HTR-8/SVneo (cell line): ENCODE measurements around the gene JAG1.
"Not testable (repeated sequence)": the region's sequence is repeated elsewhere in the genome, so short reads cannot be mapped to it uniquely, and the experiment has no call there.

Source experiments
- DNase-seq: peaks from one replicate; pipeline ENCODE4 v3.0.0; 2011; ENCODE audit warnings: low spot score, mixed read lengths; ENCODE audit not compliant: insufficient read length
- FAIRE-seq: peaks from 2 replicates; lab custom pipeline; 2011; peaks lifted over from hg19 to GRCh38; lab: Jason Lieb, UNC

The JAG1 gene

DNA sequence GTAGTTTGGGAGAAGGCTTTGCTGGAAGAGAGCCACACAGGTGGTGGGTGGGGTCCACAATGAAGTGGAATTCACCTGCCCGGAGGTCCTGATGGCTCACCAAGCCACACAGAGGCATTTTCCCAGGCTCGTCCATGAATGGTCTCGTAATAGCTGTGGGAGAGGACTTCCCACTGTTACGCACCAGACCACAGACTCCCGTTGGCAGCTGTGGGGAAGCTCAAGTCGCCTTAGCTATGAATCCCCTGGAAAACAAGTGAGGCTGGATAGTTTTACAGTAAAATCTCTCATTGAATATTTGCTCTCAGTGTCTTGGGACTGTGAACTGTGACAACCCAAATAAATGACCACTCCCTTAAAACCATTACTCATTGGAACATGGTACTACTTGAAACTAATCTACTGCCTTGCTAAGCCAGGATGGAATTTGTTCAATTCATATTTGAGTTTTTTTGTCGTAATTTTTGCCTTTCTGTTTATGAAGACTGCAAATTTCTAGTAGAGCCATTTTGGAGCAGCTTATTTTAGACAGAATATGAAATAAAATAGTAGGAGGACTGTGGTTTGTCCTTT is 79.4 kb downstream of the JAG1 start:
- no peak for FAIRE-seq
- DNase-seq, result no peak

DNA sequence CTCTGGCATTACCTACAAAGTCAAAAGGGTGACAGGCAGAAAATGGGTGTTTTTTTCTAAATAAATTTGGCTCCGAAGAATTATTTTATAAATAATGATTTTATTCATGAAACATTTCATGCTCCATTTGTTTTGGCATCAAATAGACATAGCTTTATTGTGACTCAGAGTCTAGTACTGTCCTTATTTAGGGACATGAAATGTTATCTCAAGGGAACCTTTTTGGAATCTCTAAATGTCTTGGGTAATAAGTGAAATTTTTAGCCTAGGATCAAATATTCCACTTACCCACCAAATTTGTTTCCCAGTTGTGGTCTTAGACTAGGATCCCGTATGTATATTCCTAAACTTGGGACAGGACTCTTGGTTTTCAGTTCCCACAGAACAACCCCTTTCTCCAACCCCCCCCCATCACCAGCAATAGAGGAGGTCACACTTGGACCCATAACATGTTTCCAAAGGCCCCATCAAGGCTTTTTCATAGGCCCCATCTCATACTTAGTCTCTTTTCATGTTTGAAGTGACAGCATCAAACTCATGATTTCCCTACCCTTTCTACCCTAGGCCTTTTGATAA is 81.8 kb downstream of the JAG1 start:
- no peak for DNase-seq
- FAIRE-seq, result no peak

DNA sequence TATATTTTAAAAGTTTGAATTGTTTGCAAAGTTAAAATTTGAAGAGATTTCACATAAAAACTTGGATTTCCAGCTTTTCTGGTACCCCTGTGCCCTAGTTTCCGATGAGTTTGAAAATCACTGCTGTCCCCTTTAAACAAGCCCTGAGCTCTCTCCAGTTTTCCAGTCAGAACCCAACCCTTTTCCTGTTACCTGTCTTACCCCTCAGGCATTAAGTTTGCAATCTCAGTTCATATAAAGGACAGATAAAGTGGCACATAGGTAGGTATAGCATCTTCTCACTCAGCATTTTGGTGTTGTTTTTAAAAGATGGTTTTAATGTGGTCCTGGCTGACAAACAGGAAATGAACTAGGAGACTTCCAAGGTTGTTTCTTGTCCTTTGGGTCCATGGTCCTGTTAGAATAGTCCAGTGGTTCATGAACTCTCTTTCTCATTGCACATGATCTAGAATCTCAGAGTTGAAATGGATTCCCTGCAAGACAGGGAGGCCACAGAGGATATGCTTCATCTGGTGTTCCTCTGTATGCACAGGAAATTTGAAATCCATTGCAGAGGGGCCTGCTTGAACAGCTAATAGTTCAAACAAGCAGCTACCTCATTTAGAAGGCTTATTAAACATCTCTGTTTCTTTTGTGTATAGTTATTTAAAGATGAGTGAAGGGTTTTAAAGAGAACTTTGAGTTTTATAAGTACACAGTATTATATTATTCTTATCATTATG is 82.7 kb downstream of the JAG1 start:
- DNase-seq (no peak), FAIRE-seq (no peak)

DNA sequence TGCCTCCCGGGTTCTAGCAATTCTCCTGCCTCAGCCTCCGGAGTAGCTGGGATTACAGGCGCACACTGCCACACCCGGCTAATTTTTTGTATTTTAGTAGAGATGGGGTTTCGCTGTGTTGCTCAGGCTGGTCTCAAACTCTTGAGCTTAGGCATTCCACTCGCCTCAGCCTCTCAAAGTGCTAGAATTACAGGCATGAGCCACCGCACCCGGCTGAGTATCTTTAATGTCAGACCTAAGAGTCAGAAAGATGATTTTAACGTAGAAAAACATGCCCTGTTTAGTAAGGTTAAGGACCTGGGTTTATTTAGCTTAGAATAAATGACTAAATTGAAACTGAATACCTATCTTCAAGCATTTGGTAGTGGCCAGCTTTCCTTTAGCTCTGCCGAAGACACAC is 83.4 kb downstream of the JAG1 start:
- not testable (repeated sequence) for FAIRE-seq, DNase-seq
